ENCODE measurements around the gene LRCH1. TPM values are rescaled to one million over a fixed set of nuclear protein-coding genes. Genes with fewer than 3 reads are reported as not detected.

Gene LRCH1
- polyA plus RNA-seq, 1 donor (not counting 4 experiments of a cell fraction or from before 2014, with no cell fraction given) = 16.2 TPM

- no peak overlapping the region for H3K27ac ChIP-seq (ENCODE audit: control insufficient read depth, insufficient read depth, low read length)
- dilution Hi-C loops (cut with MboI; ENCODE audit: extremely low pct_ligation_motif_present, low sequenced_read_pairs) = no loop called here
- H3K4me3 ChIP-seq (ENCODE audit: control insufficient read depth in 2 of 3, extremely low read depth in 1 of 3, insufficient read depth in 2 of 3, low read depth in 1 of 3, low read length in 3 of 3) = no peak overlapping the region
- FAIRE-seq (no peak), DNase-seq (ENCODE audit: low read depth, low spot score) (no peak)
- H3K27me3 ChIP-seq (ENCODE audit: control insufficient read depth, extremely low read depth, insufficient read depth, low read length) = no peaks in the 10 kb centered on the region
- TF ChIP-seq CTCF (optimal IDR thresholded peaks at IDR 0.05 in 1 of 3, IDR thresholded peaks at IDR 0.05 in 1 of 3, conservative IDR thresholded peaks at IDR 0.05 in 1 of 3; ENCODE audit: extremely low read depth in 1 of 3, insufficient read depth in 2 of 3, low read length in 3 of 3) (no peak), EZH2 (IDR thresholded peaks at IDR 0.05; ENCODE audit: low read length) (no peak)
- no peak overlapping the region for H3K4me2 ChIP-seq (ENCODE audit: control insufficient read depth, extremely low read depth, insufficient read depth, low read depth, low read length)
- peaks cover 4% of the 10 kb centered on the region for H3K4me1 ChIP-seq (ENCODE audit: control insufficient read depth, extremely low read depth, insufficient read depth, low read length)
- H3K9me3 ChIP-seq (ENCODE audit: control insufficient read depth, low read depth, low read length) = no peaks in the 10 kb centered on the region
- peaks cover 7% of the 10 kb centered on the region for H4K20me1 ChIP-seq (ENCODE audit: control insufficient read depth, extremely low read depth, insufficient read depth, low read length)
- no peaks in the 10 kb centered on the region for H3K9me1 ChIP-seq (ENCODE audit: control insufficient read depth, extremely low read depth, insufficient read depth, low read length)
- H3K36me3 ChIP-seq (ENCODE audit: control insufficient read depth in 2 of 2, extremely low read depth in 1 of 2, insufficient read depth in 2 of 2, low read length in 2 of 2) = no peaks in the 10 kb centered on the region
- no peak overlapping the region for H3K9ac ChIP-seq (ENCODE audit: control insufficient read depth, extremely low read depth, insufficient read depth, low read length)
- H3K79me2 ChIP-seq (ENCODE audit: control insufficient read depth, insufficient read depth, low read length) = peaks cover 57% of the 10 kb centered on the region
- H2AFZ ChIP-seq (ENCODE audit: control insufficient read depth, low read length) = no peak overlapping the region
Measured at GRCh38 chr13:46647512-46648065, 94.6 kb downstream of the LRCH1 start.

GRCh38 chr13:46648166-46648607 lies 95.2 kb downstream of the LRCH1 start:
- no peaks in the 10 kb centered on the region for H3K36me3 ChIP-seq (ENCODE audit: control insufficient read depth in 2 of 2, extremely low read depth in 1 of 2, insufficient read depth in 2 of 2, low read length in 2 of 2)
- peak; percentile 64 for FAIRE-seq
- H3K27me3 ChIP-seq (ENCODE audit: control insufficient read depth, extremely low read depth, insufficient read depth, low read length) = no peaks in the 10 kb centered on the region
- dilution Hi-C loops (cut with MboI; ENCODE audit: extremely low pct_ligation_motif_present, low sequenced_read_pairs) = no loop called here
- no peak for DNase-seq (ENCODE audit: low read depth, low spot score)
- H3K27ac ChIP-seq (ENCODE audit: control insufficient read depth, insufficient read depth, low read length) = no peak overlapping the region
- H3K4me3 ChIP-seq (ENCODE audit: control insufficient read depth in 2 of 3, extremely low read depth in 1 of 3, insufficient read depth in 2 of 3, low read depth in 1 of 3, low read length in 3 of 3) = no peak overlapping the region
- peaks cover 53% of the 10 kb centered on the region for H3K79me2 ChIP-seq (ENCODE audit: control insufficient read depth, insufficient read depth, low read length)
- peaks cover 7% of the 10 kb centered on the region for H4K20me1 ChIP-seq (ENCODE audit: control insufficient read depth, extremely low read depth, insufficient read depth, low read length)
- H3K9me3 ChIP-seq (ENCODE audit: control insufficient read depth, low read depth, low read length) = no peaks in the 10 kb centered on the region
- peak overlapping the region; percentile 34 for H3K4me2 ChIP-seq (ENCODE audit: control insufficient read depth, extremely low read depth, insufficient read depth, low read depth, low read length)
- H3K9ac ChIP-seq (ENCODE audit: control insufficient read depth, extremely low read depth, insufficient read depth, low read length) = no peak overlapping the region
- H2AFZ ChIP-seq (ENCODE audit: control insufficient read depth, low read length) = no peak overlapping the region
- peaks cover 4% of the 10 kb centered on the region for H3K4me1 ChIP-seq (ENCODE audit: control insufficient read depth, extremely low read depth, insufficient read depth, low read length)
- TF ChIP-seq CTCF (optimal IDR thresholded peaks at IDR 0.05 in 1 of 3, IDR thresholded peaks at IDR 0.05 in 1 of 3, conservative IDR thresholded peaks at IDR 0.05 in 1 of 3; ENCODE audit: extremely low read depth in 1 of 3, insufficient read depth in 2 of 3, low read length in 3 of 3) = no peak
- no peak for TF ChIP-seq EZH2 (IDR thresholded peaks at IDR 0.05; ENCODE audit: low read length)
- no peaks in the 10 kb centered on the region for H3K9me1 ChIP-seq (ENCODE audit: control insufficient read depth, extremely low read depth, insufficient read depth, low read length)
